ENCODE data around the gene PRR22.
A peak's percentile ranks its signal among the peaks of the same experiment; 100 is the strongest.

The PRR22 gene

DNA sequence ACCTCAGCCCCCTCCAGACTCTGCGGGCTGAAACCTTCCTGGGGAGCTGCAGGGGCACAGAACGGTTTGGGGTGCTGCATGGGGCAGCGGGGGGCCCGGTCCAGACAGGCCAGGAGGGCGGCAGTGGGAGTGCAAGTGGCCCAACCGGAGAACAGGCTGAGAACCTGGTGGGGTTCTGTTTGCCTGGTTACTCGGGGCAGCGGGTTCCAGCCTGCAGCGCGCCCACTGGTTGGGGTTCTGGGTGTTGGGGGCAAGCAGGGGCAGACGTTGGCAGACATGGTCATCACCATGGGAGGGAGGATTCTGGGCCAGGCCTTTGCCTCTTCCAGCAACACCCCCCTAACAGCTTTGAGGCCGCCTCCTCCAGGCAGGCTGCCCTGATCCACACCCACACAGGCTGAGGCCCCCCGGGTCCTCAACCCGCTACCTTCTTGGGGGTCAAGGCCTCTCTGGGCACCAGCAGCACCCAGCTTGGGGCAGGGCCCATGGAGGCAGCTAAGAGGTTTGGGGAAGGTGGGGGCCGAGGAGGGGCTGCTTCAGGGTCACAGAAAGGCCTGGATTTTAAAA is at the start of gene PRR22:
Gene PRR22, minus strand, starts transcription at position 166 of the 567 bp plus-strand sequence. Its CDS starts 86 bp downstream, at position 80.
- DNase-seq = no peak

DNA sequence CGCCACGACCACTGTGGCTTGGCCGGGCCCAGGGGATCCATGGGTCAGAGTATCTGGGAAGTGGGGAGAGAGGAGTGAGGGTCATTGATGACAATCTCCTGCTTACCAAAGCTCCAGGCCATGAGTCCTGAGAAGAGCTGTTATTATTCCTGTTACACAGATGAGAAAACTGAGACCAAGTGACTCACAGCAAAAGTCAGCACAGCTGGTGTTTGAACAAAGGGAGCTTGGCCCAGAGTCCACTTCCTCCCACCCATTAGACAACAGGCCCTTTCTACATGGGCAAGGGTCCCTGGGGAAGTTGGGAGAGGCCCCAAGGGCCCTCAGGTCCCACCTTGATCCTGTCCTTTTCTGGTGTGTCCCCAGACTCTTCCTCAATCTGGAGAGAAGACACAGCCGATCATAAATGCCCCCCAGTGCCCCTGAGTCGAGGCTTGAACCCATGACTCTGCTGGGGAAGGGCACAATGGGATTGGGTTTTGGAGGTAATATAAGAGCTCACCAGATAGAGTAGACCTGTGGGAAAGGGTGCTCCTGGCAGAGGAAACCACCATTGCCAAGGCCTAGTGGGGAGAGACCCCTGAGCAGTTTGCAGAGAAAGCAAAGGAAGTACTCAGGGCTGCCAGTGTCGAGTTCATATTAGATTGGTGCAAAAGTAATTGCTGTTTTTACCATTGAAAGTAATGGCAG is 48.1 kb upstream of the PRR22 start:
- DNase-seq = no peak

DNA sequence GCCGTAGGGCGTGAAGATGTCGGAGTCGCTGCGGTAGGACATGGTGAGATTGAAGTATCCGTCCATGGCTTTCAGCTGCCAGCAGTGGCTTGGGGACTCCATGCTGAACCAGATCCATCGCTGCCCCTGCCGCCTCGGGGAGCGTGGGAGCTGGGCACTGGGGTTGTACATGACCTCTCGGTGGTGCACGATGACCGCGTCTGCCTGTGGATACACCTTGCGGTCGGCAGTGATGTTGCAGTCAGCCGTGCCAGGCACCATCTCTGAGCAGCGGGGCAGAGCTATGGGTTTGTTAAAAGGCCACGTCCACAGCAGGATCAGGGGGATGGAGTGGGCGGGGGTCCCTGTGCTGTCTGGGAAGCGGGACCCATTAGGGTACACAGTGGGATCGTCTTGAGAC is 47.5 kb upstream of the PRR22 start:
- DNase-seq = no peak

DNA sequence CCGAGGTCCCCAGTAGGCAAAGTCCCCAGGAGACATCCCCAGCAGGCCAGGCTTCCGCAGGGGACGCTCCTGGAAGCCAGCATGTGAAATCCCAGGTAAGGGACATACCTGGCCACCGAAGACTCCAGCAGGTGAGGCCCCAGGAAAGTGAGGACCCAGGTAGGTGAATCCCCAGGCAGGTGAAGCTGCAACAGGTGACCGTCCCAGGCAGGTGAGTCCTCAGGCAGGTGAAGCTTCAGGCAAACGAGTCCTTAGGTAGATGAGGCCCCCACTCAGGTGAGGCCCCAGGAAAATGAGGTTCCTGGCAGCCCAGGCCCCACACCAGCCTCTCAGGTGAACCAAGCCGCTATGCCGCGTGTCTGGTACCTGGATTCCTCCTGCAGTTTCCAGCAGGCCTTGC is 46.6 kb upstream of the PRR22 start:
- no peak for DNase-seq

DNA sequence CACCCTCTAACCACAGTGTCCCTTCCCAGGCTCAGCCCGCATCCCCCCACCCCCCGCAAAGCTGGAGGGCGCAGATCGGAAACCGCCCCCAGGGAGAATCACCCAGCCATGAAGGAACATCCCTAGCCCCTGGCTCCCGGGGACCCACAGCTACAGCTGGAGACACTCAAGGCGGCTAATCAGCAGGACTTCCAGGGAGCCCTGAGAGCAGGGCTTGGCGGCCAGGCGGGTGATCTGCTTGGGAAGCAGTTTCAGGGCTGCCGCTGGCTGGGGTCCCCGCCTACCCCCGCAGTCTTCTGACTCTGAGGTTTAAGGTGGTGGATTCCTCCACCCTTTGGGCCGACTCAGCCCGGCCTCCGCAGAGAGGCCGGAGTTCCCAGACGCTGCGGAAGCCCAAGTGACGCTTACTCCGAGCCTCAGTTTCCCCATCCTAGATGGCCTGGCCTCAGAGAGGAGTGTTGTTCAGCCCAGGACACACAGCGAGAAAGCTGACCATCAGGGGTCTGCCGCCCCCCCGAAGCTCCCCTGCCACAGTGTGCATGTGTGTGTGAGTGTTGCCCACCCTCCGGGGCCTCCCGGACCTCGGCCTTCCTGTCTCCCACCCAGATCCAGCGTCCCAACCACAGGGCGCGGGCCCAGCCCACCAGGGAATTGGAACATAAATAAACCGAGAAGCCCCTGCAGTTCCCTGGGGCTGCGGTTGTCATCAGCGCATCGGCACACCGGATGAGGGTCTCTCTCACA is 45.2 kb upstream of the PRR22 start:
- DNase-seq = no peak

DNA sequence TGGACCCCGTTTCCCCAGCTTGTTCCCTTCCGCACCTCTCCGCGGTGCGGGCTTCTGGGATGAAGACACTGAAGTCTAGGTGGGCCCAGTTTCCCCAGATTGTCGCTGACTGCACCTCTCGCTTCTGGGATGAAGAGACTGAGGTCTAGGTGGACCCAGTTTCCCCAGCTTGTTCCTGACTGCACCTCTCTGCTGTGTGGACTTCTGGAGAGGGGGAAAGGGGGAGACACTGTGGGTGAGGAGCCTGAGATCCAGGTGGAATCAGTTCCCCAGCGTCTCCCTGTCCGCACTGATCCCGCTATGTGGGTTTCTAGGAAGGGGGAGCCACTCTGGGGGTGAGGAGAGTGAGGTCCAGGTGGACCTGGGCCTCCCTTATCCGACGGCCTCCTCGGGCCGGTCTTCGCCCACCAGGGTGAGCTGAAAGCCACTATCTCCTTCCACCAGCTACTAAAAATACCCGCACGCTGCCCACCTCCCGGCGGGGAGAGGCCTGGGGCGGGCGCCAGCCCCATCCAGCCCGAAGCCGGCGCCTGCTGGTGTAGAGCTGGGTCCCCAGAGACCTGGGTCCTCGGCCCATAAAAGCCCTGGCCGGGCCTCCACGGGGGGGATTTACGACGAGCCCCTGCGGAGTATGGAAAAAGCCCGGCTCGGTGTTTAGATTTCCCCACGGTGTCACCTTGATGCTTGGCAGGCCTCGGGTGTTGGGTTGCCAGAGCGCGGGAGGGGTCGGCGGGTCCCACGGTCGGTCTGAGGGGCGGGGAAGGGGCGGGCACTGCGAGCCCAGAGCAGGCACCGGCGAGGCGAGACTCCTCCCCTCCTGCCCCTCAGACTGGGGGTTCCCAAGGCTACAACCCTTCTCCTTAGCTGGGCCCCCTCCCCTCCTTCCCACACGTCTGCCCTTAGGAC is 44.4 kb upstream of the PRR22 start:
- peak; percentile 53 for DNase-seq

DNA sequence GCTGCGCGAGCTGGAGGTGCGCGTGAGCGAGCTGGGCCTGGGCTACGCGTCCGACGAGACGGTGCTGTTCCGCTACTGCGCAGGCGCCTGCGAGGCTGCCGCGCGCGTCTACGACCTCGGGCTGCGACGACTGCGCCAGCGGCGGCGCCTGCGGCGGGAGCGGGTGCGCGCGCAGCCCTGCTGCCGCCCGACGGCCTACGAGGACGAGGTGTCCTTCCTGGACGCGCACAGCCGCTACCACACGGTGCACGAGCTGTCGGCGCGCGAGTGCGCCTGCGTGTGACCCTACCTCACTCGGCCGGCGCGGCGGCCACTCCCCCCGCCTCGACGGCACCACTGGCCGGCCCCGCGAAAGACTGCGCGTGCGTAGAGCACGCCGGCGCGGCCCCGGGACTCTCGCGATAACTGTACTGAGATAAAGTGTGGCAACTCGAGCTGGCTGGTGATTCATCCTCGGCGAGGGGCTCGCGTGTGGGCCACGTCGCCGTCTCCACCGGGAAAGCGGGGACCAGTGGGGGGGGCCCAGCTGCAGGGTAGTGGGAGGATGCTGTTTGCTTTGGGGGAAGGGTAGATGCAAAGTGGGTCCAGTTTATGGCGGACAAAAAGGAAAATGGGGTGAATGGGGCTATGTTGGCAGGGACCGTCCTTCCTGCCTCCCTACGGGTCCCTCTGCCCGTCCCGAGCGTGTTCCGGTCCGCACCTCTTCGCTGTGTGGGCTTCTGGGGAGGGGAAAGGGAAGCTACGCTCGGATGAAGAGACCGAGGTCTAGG is 43.5 kb upstream of the PRR22 start:
- peak; percentile 97 for DNase-seq

DNA sequence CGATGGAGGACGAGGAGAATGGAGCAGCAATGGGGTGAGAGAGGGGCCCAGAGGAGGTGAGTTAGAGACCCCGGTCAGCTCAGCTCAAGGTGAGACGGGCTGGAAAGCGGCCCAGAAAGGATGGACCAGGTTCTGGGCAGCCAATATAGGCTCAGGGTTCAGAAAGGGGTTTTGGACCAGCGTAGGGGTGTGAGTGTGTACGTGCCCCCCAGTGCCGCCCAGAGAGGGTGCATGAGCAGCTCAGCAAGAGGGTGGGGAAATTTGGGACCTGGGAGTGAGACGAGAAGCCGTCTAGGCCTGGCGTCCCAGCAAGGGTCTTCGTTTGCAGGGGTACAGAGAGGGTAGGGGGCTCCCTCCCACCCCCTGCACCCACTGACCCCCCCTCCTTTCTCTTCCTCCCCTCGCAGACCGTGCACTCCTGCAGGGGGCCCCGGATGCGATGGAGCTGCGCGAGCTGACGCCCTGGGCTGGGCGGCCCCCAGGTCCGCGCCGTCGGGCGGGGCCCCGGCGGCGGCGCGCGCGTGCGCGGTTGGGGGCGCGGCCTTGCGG is 42.9 kb upstream of the PRR22 start:
- no peak for DNase-seq

DNA sequence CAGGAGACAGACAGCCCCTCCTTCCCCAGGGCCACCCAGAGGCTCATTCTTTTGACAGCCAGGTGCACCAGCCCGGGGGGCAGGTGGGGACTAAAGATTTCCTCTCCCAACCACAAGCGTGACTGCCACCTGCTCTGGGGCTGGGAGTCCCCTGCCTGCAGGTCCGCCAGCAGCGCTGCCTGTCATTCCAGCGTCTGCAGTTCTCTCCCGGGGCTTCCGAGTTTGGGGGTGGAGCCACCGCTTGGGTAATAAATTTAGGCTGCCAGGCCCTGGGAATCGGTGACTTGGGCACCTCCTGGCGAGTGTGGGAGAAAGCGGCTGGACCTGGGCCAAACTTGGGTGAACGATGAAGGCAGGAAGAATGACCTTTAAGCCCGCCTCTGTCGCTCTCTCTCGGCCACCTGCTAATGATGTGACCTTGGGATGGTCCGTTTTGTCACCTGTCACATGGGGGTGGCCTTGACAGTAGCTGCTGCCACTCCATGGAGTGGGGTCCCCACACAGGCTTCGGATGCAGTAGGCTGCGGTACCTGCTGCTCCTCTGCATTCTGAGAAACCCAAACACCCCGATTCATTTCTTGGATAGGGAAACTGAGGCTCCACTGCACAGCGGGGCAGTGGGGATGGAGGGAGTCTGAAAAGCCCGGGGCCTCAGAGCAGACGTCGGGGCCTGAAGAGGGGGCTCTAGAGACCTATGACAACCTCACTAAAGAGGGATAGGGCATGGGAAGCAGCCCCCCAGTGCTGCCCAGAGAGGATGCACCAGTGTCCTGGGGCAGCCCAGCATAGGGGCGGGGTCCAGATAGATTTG is 42.2 kb upstream of the PRR22 start:
- DNase-seq = peak; percentile 27

DNA sequence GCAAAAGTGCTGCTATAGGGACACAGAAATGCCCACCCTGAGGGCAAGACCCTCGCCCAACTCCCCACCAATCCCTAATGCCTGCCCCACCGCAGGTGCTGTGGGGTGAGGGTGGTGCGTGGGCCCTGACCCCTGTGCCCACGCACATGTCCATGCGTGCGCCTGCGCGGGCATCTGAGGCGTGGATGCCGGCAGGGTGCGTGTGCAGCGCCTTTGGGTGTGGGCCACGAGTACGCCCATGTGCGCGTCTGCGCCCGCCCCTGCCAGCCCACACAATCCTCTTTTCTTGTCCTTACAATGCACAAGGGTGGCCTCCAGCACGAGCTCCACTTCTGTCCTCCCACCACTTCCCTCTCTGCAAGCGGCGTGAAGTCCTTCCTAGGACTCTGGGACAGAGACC is 40.6 kb upstream of the PRR22 start:
- DNase-seq = no peak

DNA sequence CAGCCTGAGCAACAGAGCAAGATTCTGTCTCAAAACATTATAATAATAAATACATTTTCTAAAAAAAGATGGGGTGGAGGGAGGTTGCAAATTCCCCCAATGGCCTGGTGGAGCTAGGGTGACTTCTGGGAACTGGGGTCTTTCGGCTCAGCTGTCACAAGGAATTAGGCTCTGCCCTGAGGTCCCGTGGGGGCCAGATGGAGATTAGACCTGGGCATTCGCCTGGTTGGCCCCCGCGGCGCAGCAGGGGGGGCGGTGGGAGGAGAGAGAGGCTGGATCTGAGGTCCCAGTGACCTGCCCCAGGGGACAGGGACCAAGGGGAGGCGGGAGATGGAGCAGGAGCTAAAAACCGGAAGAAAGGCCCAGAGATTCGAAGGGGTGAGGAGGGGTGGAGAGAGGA is 40.2 kb upstream of the PRR22 start:
- no peak for DNase-seq

DNA sequence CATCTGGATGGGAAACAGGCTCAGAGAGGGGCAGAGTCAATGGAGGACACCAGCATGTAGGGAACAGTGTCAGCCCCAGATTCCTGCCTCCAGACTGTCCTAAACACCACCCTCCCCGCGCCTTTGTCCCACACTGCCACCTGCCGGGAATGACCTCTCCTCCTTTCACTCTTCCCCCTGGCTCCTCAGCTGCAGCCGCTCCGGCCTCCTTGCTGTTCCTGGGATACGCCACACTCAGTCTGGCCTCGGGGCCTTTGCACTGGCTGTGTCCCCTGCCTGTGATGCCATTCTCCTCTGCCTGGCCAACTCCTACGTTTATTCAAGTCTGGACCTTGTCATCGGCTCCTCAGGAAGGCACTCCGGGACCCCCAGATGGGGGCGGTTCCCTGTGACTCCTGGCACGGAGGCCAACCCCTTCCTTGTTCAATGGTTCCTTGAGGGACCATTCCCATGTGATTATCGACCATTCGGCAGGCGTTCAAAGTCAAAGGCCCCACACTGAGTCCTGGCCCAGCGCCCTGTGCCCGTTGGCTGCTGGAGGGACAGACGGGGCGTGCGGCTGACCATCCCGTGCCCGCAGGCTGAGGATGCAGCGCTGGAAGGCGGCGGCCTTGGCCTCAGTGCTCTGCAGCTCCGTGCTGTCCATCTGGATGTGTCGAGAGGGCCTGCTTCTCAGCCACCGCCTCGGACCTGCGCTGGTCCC is 39.2 kb upstream of the PRR22 start:
- no peak for DNase-seq

DNA sequence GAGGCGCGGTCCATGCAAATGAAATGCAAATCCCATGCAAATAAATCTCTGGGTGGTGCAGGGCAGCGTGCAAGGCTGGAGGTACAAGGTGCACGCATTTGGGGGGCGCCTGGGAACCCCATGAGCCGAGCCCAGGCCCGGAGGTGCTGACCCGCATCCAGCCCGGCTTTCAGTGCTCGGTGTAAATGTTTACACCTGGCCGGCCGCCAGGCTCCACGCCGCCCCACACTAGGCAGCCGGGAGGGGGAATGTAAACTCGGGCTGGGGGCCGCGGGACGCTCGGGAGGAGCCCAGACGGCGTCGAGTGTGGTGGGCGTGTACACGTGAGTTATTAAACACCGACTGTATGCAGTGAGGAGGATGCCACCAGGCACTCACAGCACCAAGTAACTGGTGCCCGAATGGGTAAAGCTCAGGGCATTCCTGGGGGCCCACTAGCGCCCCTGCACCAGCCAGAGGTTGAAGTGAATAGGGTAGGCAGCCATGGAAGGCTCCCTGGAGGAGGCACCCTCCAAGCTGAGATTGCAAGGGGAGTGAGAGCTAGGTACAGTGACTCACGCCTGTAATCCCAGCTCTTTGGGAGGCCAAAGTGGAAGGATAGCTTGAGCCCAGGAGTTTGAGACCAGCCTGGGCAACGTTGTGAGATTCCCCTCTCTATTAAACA is 37.8 kb upstream of the PRR22 start:
- no peak for DNase-seq

DNA sequence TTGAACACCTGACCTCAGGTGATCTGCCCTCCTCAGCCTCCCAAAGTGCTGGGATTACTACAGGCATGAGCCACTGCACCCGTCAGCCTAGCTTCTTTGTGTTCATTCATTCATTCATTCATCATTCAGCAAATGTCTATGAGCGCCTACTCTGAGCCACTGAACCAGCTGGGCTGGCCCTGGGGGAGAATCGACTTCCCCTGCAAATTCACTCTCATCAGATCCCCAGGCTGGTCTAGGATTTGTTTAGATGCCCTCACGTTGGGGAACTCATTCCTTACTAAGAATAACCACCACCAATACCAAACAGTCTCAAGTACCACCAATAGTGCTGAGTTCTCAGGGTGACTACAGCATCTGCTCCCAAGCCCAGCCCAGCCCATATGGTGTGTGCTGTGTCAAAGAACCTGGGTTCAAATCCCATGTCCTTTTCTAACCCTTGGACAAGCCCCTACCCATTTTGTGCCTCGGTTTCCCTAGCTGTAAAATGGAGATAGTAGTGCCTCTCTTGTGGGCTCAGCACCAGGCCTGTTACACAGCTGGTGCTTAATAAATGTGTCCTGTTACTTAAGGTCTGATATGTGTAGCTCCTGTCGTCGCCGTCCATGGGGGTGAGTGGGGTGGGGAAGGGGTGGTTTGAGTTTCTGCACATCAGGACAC is 37.1 kb upstream of the PRR22 start:
- DNase-seq = no peak

DNA sequence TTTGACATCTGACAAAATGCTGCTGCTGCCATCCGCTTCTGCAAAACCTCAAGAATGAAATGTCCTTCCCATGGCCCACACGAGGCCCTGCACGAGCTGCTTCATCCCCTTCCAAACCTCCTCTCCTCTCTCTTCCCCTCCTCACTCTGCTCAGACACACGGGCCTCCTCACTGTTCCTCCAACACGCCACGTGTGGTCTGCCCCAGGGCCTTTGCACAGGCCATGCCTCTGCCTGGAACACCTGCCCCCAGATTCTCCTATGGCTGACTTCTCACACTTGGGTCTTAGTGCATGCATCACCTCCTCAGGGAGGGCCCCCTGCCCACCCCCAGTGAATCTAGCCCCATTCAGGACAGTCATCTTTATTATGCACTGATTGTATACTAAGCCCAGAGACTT is 36.2 kb upstream of the PRR22 start:
- no peak for DNase-seq

DNA sequence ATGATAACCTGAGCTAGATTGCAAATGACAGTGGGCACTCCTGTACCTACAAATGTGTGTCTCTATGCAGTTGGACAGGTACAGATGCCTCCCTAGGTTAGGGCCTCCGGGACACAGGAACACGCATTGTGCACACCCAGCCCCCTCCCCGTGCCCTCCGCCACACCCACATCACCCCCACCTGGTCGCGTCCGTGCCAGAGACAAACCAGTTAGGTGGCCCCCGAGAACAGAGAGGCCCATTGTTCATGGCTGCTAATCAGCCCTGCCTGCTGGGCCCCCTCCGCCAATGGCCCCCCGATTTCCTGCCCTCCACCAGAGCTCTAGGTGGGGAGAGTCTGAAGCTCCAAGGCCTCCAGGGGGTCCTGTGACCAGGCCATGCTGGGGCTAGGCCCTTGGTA is 34.0 kb upstream of the PRR22 start:
- no peak for DNase-seq

DNA sequence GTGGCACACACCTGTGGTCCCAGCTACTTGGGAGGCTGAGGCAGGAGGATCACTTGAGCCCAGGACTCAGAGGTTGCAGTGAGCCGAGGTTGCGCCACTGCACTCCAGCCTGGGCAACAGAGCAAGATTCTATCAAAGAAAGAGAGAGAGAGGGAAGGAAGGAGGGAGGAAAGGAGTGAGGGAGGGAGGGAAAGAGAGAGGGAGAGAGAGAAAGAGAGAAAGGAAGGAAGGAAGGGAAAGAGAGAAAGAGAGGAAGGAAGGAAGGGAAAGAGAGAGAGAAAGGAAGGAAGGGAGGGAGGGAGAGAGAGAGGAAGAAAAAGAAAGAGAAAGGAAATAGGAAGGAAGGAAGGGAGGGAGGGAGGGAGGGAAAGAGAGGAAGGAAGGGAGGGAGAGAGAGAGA is 32.7 kb upstream of the PRR22 start:
- no peak for DNase-seq

DNA sequence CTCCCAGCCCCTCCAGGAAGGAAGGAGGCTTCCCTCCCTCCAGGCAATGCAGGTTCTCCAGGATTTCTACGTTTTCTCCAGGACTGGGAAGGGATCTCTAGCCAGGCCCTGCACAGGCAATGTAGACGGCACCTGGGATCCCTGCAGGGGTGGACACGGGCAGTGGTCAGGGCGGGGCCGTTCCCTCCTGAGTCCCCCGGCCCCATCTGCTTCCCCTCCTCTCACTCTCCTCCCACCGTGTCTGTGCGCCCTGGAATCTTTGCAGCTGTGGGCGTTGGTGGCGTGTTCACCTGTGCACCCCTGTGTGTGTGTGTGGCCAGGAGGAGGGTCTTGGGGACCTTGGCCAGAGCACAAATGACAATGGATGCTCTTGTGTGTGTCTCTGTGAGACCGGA is 30.3 kb upstream of the PRR22 start:
- no peak for DNase-seq

DNA sequence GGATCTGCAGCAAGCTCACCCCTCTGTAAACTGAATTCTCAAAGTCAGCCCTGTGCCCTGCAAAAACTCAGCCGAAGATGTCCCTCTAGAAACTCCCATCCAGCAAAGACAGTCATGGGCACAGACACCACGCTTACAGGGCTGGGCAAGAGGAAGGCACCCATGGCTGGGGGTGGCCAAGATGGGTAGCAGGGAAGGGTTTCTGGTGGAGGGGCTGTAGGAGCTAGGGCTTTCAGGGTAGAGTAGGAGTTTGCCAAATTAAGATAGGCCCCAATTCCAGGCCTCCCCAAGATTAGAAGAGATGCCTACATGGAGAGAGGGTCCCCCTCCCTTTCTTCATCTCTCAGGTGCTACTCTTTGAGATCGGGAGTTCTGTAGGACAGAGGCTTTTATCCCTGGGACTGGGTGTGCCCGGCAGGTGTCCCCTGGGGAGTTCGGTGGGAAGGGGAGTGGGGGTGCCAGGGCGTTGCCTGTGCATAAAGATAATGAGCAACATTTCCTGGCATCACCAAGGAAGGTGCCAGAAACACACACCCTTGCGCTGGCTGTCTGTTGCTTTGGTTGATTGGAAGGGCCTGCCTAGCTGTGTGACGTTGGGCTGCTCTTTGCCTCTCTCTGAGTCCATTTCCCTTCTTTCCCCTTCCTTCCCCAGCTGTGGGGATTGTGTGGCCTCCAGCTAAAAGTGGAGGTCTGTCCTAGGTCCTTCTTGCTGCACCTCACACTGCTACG is 29.7 kb upstream of the PRR22 start:
- no peak for DNase-seq
